ENCODE measurements around the gene ZNF609. TPM values are rescaled to one million over a fixed set of nuclear protein-coding genes. Genes with fewer than 3 reads are reported as not detected.

ZNF609 gene
- total and polyA plus RNA-seq, 4 donors, result 4.6 to 18.1 (median 8.0) TPM

DNA sequence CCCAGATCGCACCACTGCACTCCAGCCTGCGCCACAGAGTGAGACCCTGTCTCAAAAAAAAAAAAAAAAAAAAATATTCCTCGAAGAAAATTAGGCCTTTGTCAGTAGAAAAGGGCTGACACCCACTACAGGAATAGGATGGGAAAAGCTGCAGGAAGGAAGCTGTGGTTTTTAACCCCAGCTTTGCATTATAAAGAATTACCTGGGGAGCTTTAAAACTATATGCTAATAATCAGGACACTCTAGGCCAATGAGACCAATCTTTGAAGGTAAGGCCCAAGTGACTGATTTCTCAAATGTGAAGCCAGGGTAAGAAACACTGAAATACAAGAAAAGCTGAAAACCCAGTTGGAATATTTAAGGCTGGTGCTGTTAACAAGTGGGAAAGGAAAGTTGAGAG is 240.7 kb downstream of the ZNF609 start:
- Histone ChIP-seq H3K9me3 (ENCODE audit: control insufficient read depth in 4 of 4, low read length in 3 of 4) (no peaks in the 10 kb centered on the region), H3K27ac (ENCODE audit: low read depth in 1 of 2, low read length in 2 of 2) (peak overlapping the region; percentile 0 to 83), H3K4me3 (ENCODE audit: low read depth in 1 of 3, low read length in 3 of 3) (no peak overlapping the region), H3K36me3 (ENCODE audit: control insufficient read depth in 4 of 4, insufficient read depth in 3 of 4, low read depth in 1 of 4, low read length in 3 of 4) (no peaks in the 10 kb centered on the region), H3K4me1 (ENCODE audit: control insufficient read depth in 4 of 4, insufficient read depth in 4 of 4, low read length in 3 of 4) (peaks cover 19 to 72% (median 63%) of the 10 kb centered on the region in 4 donors), H3K9ac (ENCODE audit: low read depth in 1 of 2, low read length in 2 of 2) (peak overlapping the region in 1 of 2 donors; percentile 27), H3K27me3 (ENCODE audit: control insufficient read depth in 4 of 4, insufficient read depth in 4 of 4, low read length in 3 of 4) (no peaks in the 10 kb centered on the region)
- TF ChIP-seq HNF4A (conservative IDR thresholded peaks at IDR 0.05) (no peak), YY1 (IDR thresholded peaks at IDR 0.05) (no peak), FOXA1 (IDR thresholded peaks at IDR 0.05) (no peak), RXRA (IDR thresholded peaks at IDR 0.05) (no peak), SP1 (IDR thresholded peaks at IDR 0.05) (no peak), EGR1 (IDR thresholded peaks at IDR 0.05; ENCODE audit: low read depth in 2 of 2) (no peak), JUND (IDR thresholded peaks at IDR 0.05) (no peak)
- TF ChIP-seq, protein P1, sequence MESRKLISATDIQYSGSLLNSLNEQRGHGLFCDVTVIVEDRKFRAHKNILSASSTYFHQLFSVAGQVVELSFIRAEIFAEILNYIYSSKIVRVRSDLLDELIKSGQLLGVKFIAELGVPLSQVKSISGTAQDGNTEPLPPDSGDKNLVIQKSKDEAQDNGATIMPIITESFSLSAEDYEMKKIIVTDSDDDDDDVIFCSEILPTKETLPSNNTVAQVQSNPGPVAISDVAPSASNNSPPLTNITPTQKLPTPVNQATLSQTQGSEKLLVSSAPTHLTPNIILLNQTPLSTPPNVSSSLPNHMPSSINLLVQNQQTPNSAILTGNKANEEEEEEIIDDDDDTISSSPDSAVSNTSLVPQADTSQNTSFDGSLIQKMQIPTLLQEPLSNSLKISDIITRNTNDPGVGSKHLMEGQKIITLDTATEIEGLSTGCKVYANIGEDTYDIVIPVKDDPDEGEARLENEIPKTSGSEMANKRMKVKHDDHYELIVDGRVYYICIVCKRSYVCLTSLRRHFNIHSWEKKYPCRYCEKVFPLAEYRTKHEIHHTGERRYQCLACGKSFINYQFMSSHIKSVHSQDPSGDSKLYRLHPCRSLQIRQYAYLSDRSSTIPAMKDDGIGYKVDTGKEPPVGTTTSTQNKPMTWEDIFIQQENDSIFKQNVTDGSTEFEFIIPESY (IDR thresholded peaks at IDR 0.05), result no peak
- 57% methylated on average over 3 of the region's 3 CpGs for WGBS
- no peak for DNase-seq (ENCODE audit: low spot score)

DNA sequence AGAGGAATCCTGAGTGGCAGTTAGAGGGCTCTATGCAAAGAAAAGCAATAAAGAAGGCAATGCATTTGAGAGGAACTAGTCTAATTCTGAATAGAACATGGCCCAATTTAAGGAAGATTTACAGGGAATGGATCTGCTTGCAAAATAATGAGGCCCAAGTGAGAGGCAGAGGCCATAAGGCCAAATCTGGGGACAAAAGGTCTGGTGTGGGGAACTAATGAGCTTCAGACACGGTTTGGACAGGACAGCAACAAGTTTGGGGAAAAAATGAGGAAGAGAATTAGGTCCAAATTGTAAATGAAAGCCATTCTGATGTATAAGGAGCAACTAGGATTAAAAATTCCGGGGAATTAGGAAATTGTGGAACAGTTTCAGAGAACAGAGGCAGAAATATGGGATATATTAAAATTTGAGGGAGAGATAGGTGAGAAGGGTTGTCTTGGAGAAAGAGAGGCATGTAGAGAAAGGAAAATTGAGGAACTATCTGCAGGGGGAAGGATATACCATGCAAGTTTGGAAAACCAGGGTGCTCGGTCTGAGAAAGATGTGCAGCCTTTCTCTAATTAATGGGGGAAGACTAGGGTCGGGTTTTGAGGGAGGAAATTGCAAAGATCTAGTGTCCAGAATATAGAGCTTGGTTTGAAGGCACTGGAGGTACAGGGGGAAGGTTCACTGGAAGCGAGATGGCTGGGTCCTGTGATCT is 241.3 kb downstream of the ZNF609 start:
- Histone ChIP-seq H3K9me3 (ENCODE audit: control insufficient read depth in 4 of 4, low read length in 3 of 4) (no peaks in the 10 kb centered on the region), H3K36me3 (ENCODE audit: control insufficient read depth in 4 of 4, insufficient read depth in 3 of 4, low read depth in 1 of 4, low read length in 3 of 4) (no peaks in the 10 kb centered on the region), H3K4me1 (ENCODE audit: control insufficient read depth in 4 of 4, insufficient read depth in 4 of 4, low read length in 3 of 4) (peaks cover 19 to 78% (median 69%) of the 10 kb centered on the region in 4 donors), H3K27ac (ENCODE audit: low read depth in 1 of 2, low read length in 2 of 2) (peak overlapping the region; percentile 83 to 92), H3K27me3 (ENCODE audit: control insufficient read depth in 4 of 4, insufficient read depth in 4 of 4, low read length in 3 of 4) (no peaks in the 10 kb centered on the region), H3K4me3 (ENCODE audit: low read depth in 1 of 3, low read length in 3 of 3) (peak overlapping the region; percentile 53 to 83 (median 75)), H3K9ac (ENCODE audit: low read depth in 1 of 2, low read length in 2 of 2) (peak overlapping the region; percentile 90 to 95)
- WGBS, result 43% methylated on average over 5 of the region's 5 CpGs
- TF ChIP-seq NR2F2 (IDR thresholded peaks at IDR 0.05), result peak; percentile 77
- TF ChIP-seq, protein P2, sequence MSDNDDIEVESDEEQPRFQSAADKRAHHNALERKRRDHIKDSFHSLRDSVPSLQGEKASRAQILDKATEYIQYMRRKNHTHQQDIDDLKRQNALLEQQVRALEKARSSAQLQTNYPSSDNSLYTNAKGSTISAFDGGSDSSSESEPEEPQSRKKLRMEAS (IDR thresholded peaks at IDR 0.05), result no peak
- DNase-seq (ENCODE audit: low spot score), result no peak

DNA sequence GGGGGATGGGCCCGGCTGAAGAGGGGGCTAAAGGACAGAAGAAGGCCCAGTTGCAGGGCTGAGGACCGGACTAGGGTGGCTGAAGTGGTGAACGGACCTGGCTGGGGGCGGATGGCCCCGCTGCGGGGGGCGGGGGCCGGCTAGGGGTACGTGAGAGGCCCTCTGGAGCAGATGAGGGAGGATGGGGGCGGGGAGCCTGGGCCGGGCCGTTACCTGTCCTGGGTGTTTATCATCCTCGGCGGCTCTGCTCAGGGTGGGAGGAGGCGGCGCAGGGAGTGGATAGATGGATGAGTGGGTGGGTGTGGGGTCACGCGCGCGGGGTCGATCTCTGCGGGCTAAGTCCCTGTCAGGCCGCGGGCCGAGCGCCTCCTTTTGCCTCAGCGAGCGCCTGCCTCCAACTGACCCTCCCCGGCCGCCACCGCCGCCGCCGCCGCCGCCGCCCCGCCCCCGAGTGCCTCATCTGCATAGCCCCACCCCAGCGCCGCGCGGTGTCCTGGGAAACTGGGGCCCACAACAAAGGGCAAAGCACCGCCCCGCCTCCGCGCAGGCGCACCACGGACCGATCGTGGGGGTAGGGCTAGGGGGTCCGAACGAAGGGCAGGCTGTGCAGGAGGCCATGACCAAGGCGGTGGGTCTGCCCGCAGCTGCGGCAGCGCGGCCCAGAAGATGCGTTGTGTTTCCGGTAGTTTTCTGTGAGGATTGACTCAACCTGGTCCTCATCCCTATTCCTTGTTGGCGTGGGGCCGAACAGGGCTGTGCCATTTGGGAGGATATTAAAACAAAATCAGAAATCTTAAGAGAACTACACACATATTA is 242.6 kb downstream of the ZNF609 start:
- Histone ChIP-seq H3K9me3 (ENCODE audit: control insufficient read depth in 4 of 4, low read length in 3 of 4) (no peaks in the 10 kb centered on the region), H3K27ac (ENCODE audit: low read depth in 1 of 2, low read length in 2 of 2) (peak overlapping the region; percentile 83 to 92), H3K36me3 (ENCODE audit: control insufficient read depth in 4 of 4, insufficient read depth in 3 of 4, low read depth in 1 of 4, low read length in 3 of 4) (no peaks in the 10 kb centered on the region), H3K9ac (ENCODE audit: low read depth in 1 of 2, low read length in 2 of 2) (peak overlapping the region; percentile 90 to 95), H3K27me3 (ENCODE audit: control insufficient read depth in 4 of 4, insufficient read depth in 4 of 4, low read length in 3 of 4) (no peaks in the 10 kb centered on the region), H3K4me3 (ENCODE audit: low read depth in 1 of 3, low read length in 3 of 3) (peak overlapping the region; percentile 75 to 89 (median 83)), H3K4me1 (ENCODE audit: control insufficient read depth in 4 of 4, insufficient read depth in 4 of 4, low read length in 3 of 4) (peaks cover 20 to 84% (median 74%) of the 10 kb centered on the region in 4 donors)
- no peak for TF ChIP-seq NR2F2 (IDR thresholded peaks at IDR 0.05)
- no peak for TF ChIP-seq EGR1 (IDR thresholded peaks at IDR 0.05; ENCODE audit: low read depth in 2 of 2)
- TF ChIP-seq YY1 (IDR thresholded peaks at IDR 0.05), result peak; percentile 25
- TF ChIP-seq RXRA (IDR thresholded peaks at IDR 0.05), result no peak
- peak; percentile 6 to 13 for TF ChIP-seq HNF4A (conservative IDR thresholded peaks at IDR 0.05)
- peak; percentile 97 for DNase-seq (ENCODE audit: low spot score)
- under 1% methylated on average over 62 of the region's 62 CpGs for WGBS

Measured in liver (tissue), 9 donors.